Fibroblast of peridontal ligament (primary cell): ENCODE results near the gene PLCH2.

Experiments used
- DNase-seq: peaks from one replicate; pipeline ENCODE4 v3.0.0-alpha.2; 2010; ENCODE audit errors: extremely low read depth

PLCH2 gene

GRCh38 chr1:2514863-2515762 is 39.0 kb downstream of the PLCH2 start:
- no peak for DNase-seq

DNA sequence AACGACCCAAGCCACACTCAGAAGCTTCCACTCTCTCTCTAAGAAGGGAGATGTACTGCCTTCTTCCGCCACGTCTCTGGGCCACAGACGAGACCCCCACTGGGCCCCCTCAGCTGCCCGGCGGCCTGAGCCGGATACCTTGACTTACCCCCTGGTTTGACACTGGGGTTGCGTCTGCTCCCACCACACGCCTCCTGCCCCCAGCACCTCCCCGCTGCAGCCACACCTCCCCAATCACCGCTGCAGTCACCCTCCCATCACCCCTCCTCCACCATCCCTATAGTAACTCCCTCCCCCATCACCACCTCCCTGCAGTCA is 39.6 kb downstream of the PLCH2 start:
- no peak for DNase-seq

- DNase-seq = no peak
Measured at GRCh38 chr1:2516124-2516523, 40.0 kb downstream of the PLCH2 start.

DNA sequence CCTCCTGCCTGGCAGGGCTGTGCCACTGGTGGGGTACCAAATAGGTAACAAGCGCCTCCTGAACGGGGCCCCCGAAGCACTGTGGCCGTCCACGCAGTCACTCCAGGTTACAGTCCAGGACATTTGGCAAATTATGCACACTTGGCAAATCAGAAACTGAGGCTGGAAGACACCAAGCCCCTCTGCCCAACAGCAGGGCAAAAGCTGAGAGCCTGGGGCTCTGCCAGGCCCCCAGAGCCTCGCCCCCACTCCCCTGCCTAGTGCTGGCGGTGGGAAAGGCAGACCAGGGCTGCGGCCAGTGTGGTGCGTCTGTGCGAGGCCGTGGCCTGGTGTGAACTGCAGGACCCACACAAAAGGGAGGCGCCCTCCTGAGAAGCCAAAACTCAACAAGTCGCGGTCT is 40.9 kb downstream of the PLCH2 start:
- no peak for DNase-seq

DNA sequence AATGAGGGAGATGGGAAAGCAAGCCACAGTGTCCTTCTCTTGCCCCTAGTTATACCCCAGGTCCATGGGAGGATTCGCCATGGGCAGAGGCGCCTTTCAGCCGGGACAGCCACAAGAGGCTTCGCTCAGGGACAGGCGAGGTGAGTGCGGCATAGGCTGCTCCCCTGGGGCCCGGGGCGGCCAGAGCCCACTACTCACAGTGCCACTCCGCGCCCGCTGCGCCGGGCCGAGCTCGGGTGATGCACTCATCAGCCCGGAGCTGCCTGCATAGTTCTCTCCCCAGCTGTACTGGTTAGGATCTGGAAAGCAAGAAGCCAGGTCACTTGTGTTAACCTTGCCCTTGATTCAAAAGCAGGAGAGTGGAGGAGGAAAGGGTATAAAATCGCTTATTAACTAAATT is 41.9 kb downstream of the PLCH2 start:
- no peak for DNase-seq

- no peak for DNase-seq
Measured at GRCh38 chr1:2518528-2518927, 42.4 kb downstream of the PLCH2 start.

GRCh38 chr1:2519029-2519685 is 43.1 kb downstream of the PLCH2 start:
- no peak for DNase-seq

DNA sequence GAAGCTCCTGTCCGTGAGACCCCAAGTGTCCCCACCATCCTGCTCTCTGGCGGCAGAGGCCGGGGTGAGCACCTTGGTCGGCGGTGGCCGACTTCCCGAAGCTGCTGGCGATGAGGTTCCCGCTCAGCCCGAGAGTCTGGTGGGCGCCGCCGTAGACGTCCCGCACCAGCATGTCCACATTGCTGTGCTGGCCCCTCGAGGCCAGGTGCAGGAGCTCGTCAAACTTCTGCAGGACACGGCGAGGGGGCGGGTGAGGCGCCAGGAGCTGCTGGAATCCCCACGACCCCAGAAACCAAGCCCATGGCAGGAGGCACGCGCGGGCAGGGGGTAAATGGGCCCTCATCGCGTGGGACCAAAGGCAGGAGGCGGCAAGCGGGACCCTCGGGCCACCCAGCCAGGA is 43.6 kb downstream of the PLCH2 start:
- DNase-seq = no peak

GRCh38 chr1:2520206-2520605 is 44.1 kb downstream of the PLCH2 start:
- no peak for DNase-seq

GRCh38 chr1:2520806-2521205 is 44.7 kb downstream of the PLCH2 start:
- DNase-seq = no peak

DNA sequence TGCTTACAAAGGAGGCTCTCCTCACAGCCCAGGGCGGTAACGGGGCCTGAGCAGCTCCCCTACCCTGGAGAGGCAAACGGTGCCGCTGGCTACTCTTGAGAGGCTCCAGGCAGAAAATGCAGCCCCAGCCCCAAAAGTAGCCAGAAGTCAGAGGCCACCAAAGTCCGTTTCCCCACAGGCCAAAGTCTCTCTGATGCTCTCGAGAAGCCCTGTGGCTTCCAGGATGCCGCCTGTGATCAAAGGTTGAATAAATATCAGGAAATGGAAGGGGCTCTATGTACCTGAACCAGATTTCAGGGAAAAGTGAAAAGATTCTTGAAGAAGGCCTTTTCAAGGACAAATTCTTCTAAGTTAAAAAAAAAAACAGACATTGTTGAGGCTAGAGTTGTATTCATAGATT is 46.1 kb downstream of the PLCH2 start:
- no peak for DNase-seq

GRCh38 chr1:2523191-2523890 is 47.3 kb downstream of the PLCH2 start:
- DNase-seq = no peak

- DNase-seq = no peak
Measured at GRCh38 chr1:2523891-2524609, 48.0 kb downstream of the PLCH2 start.

- DNase-seq = no peak
Measured at GRCh38 chr1:2525572-2525919, 49.5 kb downstream of the PLCH2 start.

DNA sequence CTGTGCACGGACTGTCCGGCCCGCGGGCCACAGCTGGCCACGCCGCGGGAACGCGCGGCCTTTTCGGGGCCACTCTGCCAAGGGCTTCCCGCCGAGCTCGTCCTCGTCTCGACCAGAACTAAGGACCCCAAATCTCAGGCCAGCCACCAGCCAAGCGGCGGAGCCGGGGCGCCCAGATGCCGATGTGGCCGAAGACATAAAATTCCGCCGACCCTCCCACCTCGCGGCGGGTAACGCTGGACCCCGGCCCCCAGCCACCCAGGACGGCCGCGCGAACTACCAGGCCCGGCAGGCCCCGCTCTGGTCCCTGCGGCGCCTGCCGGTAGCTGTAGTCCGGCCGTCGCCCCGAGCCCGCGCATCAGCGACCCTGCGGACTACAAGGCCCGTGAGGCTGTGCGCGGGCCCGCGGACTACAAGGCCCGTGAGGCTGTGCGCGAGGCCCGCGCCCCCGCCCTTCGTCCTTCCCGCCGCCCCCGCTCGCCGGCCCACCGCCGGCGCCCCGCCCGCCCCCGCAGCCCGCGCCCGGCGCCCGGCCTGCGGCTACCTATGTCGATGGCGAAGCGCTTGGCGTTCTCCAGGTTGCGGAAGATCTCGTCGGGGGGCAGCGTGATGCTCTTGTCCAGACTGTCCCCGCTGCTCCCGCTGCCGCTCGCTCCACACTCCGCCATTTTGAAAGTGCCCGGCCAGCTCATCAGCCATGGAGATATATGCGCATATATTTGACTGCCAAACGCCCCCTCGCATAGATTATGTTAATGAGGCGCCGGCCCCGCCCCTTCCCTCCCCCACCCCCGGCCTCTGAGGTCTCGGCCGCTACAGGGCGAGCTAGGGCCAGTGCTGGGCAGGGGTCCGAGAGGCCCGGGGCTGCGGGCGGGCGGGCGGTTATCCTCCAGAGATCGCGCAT is 50.1 kb downstream of the PLCH2 start, which contains the start of gene PANK4:
Gene PANK4, minus strand, starts transcription at position 677 of the 904 bp plus-strand sequence. Its CDS starts 9 bp downstream, at position 668.
- DNase-seq = peak; percentile 86

DNA sequence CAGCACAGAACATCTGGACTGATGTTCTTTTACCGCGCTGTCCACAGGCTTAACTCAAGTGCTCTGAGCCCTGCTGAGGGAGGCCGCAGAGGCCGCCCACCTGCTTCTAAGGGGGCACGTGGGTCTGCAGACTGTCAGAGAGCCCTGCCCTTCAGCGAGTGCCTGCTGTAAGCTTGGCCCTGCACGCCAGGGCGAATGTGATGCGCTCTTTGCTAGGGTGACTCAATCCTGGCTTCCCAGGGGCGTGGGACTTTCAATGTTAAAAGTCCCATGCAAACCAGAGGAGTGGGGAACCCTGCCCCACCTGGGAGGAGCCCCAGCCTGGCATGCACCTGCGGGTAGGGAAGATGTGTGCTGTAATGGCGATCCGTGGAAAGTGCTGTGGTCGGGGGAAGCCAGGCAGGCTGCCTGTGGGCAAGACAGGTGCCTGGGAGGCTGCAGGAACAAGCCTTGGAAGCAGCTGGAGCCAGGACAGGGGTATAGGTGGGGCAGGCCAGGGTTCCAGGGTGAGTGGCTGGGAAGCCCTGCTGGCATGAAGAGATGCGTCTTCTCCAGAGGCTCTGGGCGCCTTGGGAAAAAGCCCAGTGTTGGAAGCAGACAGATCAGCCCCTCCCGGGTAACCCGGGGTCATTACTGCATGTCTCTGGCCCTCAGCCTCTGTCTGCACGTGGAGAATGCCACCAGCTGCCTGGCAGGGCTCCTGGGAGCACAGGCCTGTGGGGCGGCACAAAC is 50.9 kb downstream of the PLCH2 start:
- peak; percentile 34 for DNase-seq

DNA sequence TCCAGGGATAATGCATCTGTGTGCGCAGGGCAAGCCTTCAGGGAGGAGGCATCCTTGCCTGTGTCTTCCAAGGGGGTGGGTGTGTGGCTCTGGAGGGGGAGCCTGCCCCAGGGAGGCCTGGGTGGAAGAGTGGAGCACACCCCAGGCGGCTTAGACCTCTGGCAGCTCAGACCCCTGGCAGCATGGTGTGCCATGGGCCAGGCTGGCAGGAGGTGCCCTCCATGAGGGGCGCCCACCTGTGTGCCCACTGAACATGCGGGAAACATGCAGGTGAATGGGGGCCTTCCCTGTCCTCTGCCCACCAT is 51.4 kb downstream of the PLCH2 start:
- DNase-seq = no peak

- no peak for DNase-seq
Measured at GRCh38 chr1:2528016-2528415, 51.9 kb downstream of the PLCH2 start.

DNA sequence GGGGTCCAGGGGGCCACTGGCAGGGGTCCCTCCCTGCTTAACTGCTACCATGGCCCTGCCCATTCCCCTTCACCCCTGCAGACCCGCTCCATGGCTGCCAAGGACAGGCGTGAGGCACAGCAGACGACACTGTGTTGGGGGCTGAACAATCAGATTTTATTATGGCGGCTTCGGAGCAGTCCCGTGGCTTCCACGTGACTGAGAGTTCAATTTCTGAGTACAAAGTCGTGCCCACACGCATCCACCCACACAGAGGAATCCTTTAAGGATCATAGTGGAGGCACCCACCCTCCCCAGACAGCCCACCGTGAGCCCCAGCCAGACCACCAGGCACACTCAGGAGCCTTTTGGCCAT is 52.5 kb downstream of the PLCH2 start:
- no peak for DNase-seq

DNA sequence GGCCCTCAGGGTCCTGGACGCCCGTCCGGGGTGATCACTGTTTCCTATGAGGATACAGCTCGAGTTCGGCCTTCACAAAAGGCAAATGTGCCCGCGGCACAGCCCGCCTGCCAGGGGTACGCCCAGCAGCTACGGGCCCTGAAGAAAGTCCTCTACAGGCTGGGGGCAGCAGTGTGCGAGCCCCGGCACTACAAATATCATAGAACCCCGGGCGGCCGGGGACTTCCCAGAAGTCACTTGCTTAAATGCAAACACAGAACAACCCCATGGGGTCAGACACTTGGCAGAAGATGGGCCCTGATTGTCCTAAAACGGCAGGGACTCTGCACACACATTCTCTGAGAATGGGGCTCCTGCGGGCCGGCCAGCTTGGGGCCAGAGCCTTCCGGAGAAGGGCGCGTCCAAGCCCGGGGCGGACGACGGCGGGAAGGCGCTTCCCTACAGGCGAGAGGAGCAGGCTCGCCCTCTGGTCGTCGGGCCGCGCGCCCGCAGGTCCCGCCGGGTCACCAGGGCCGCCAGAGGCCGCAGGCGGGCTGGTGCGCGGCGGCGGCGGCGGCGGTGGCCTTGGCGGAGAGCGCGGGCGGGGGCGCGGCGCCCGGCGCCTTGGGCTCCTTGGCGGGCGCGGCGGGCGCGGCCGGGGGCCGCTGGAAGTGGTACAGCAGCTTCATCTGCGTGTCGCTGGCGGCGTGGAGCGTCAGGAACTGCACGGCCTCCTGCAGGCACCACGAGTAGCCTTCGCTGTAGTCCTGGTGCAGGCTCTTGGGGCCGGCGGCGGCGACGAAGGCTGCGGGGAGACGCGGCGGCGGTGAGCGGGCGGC is 53.1 kb downstream of the PLCH2 start:
- DNase-seq = no peak
